GM12878 (cell line): ENCODE results near the gene TMPRSS11D. TPM values are rescaled to one million over a fixed set of nuclear protein-coding genes. Genes with fewer than 3 reads are reported as not detected.

ENCODE experiments used
- ATAC-seq: fragments of 200-7000 bp; cut with Tn5 transposase; 3 replicates; pipeline ENCODE4 v1.9.1; 2020; ENCODE audit warnings: mild to moderate bottlenecking, moderate library complexity
- BruUV-seq: library from RNA; stranded (reverse); fragments of 400-500 nt; replicated peaks from 2 replicates; lab custom pipeline; 2021; lab: Mats Ljungman, UMichigan
- CTCF ChIA-PET: fragments of 300-600 bp; sonication (Branson Sonifier 250); formaldehyde crosslinking; extraction: SDS; loops from one replicate; lab custom pipeline; 2021; ENCODE audit warnings: inconsistent platforms; lab: Yijun Ruan, JAX
- POLR2A ChIA-PET: fragments of 350-600 bp; formaldehyde crosslinking; extraction: SDS; loops from one replicate; lab custom pipeline; 2021; ENCODE audit warnings: inconsistent platforms; lab: Charles Lee
- RAD21 ChIA-PET: fragments of 300-600 bp; sonication (Branson Sonifier 250); formaldehyde crosslinking; loops from one replicate; lab custom pipeline; 2023; ENCODE audit warnings: antibody characterized with exemption; ENCODE audit not compliant: unreplicated experiment; lab: Charles Lee
- SMC1A ChIA-PET: fragments of 300-600 bp; sonication (Branson Sonifier 250); formaldehyde crosslinking; loops from one replicate; lab custom pipeline; 2023; ENCODE audit not compliant: unreplicated experiment, uncharacterized antibody; lab: Charles Lee
- DNase-seq: peaks from one replicate; pipeline ENCODE4 v3.0.0-alpha.2; 2011; ENCODE audit warnings: low read depth, low spot score
- FAIRE-seq: peaks from 3 replicates; lab custom pipeline; 2011; peaks lifted over from hg19 to GRCh38; lab: Jason Lieb, UNC
- H2AFZ ChIP-seq: 2 replicates; pipeline ENCODE4 v1.6.0; 2011; ENCODE audit warnings: low read depth, low read length, control low read depth; ENCODE audit not compliant: control insufficient read depth
- H3K27ac ChIP-seq: 2 replicates; pipeline ENCODE4 v1.5.1; 2011; ENCODE audit warnings: control low read depth; ENCODE audit not compliant: control insufficient read depth, insufficient read depth
- H3K27me3 ChIP-seq, 2 experiments: replicated peaks in 1 of 2; 2 replicates each; pipeline versions ENCODE4 v1.6.0 to v1.6.1; 2011; ENCODE audit warnings: low read length in 1 of 2; ENCODE audit not compliant: control insufficient read depth in 2 of 2, insufficient read depth in 2 of 2
- H3K36me3 ChIP-seq, 2 experiments: 2 replicates each; pipeline ENCODE4 v1.5.1; 2011; ENCODE audit warnings: low read length in 1 of 2; ENCODE audit not compliant: control insufficient read depth in 2 of 2, insufficient read depth in 2 of 2
- H3K4me1 ChIP-seq: 2 replicates; pipeline ENCODE4 v1.6.1; 2011; ENCODE audit warnings: mild to moderate bottlenecking, low read length, moderate library complexity, mixed read lengths; ENCODE audit not compliant: control insufficient read depth, insufficient read depth
- H3K4me2 ChIP-seq: 2 replicates; pipeline ENCODE4 v1.6.0; 2011; ENCODE audit warnings: control low read depth; ENCODE audit not compliant: control insufficient read depth, insufficient read depth
- H3K4me3 ChIP-seq: fragments of 200-600 bp; sonication (generic); 2 replicates; pipeline ENCODE4 v1.5.1; 2016
- H3K79me2 ChIP-seq: 2 replicates; pipeline ENCODE4 v1.6.0; 2011; ENCODE audit warnings: low read length; ENCODE audit not compliant: control insufficient read depth, insufficient read depth
- H3K9ac ChIP-seq: 2 replicates; pipeline ENCODE4 v1.8.0; 2011; ENCODE audit warnings: low read length, control low read depth, mixed read lengths; ENCODE audit not compliant: control insufficient read depth, insufficient read depth
- H3K9me3 ChIP-seq: replicated peaks from 3 replicates; pipeline ENCODE4 v1.5.1; 2011; ENCODE audit warnings: mild to moderate bottlenecking, low read length; ENCODE audit not compliant: control insufficient read depth, insufficient read depth
- H4K20me1 ChIP-seq: 2 replicates; pipeline ENCODE4 v1.6.0; 2011; ENCODE audit not compliant: control insufficient read depth, insufficient read depth
- ATF7 ChIP-seq: fragments of 450-650 bp; IDR thresholded peaks from 2 replicates; pipeline ENCODE4 v1.6.1; 2016; ENCODE audit warnings: low read depth, mild to moderate bottlenecking
- KAT2A ChIP-seq: conservative IDR thresholded peaks from 2 replicates; pipeline ENCODE4 v1.6.1; 2011; ENCODE audit warnings: low read depth, low read length; ENCODE audit not compliant: control insufficient read depth
- MXI1 ChIP-seq: fragments of 150-350 bp; IDR thresholded peaks from 2 replicates; pipeline ENCODE4 v1.6.1; 2011; ENCODE audit warnings: low read depth, mild to moderate bottlenecking, inconsistent platforms, low read length, improper control_type of control experiment
- RB1 ChIP-seq: fragments of 450-650 bp; formaldehyde crosslinking; IDR thresholded peaks from 2 replicates; pipeline ENCODE4 v1.6.1; 2017; ENCODE audit warnings: mild to moderate bottlenecking, borderline replicate concordance
- RFX5 ChIP-seq: IDR thresholded peaks from 2 replicates; pipeline ENCODE4 v1.6.1; 2011; ENCODE audit warnings: low read depth, low read length, improper control_type of control experiment
- SMARCA5 ChIP-seq: fragments of 450-650 bp; IDR thresholded peaks from 2 replicates; pipeline ENCODE4 v1.6.1; 2017; ENCODE audit warnings: mild to moderate bottlenecking
- TAF1 ChIP-seq: IDR thresholded peaks from 2 replicates; pipeline ENCODE4 v1.6.1; 2011; ENCODE audit warnings: mild to moderate bottlenecking, low read depth, low read length, borderline replicate concordance
- TCF7 ChIP-seq: IDR thresholded peaks from 2 replicates; pipeline ENCODE4 v1.6.1; 2014; ENCODE audit warnings: antibody characterized with exemption, borderline replicate concordance
- ZNF217 ChIP-seq: fragments of 450-650 bp; IDR thresholded peaks from 2 replicates; pipeline ENCODE4 v1.6.1; 2017; ENCODE audit warnings: antibody characterized with exemption, mild to moderate bottlenecking
- ZNF384 ChIP-seq: IDR thresholded peaks from 2 replicates; pipeline ENCODE4 v1.6.1; 2012; ENCODE audit warnings: low read depth, mild to moderate bottlenecking, low read length, improper control_type of control experiment, borderline replicate concordance
- ZNF622 ChIP-seq: fragments of 450-650 bp; IDR thresholded peaks from 2 replicates; pipeline ENCODE4 v1.6.1; 2017; ENCODE audit warnings: mild to moderate bottlenecking, inconsistent platforms
- WGBS: methylation state at CpG from one replicate; pipeline ENCODE4 v1.1.6; 2016; ENCODE audit warnings: low lambda C conversion rate; ENCODE audit not compliant: insufficient replicate concordance, insufficient coverage; ENCODE audit errors: missing lambda C conversion rate; 5-methylcytosine and 5-hydroxymethylcytosine counted together
- in situ Hi-C: fragments of 300-500 bp; cut with MboI; formaldehyde crosslinking; loops from 9 replicates; pipeline ENCODE4 v1.14.3; 2018; ENCODE audit warnings: mixed read lengths
- intact Hi-C: fragments of 100-400 bp; cut with micrococcal nuclease; formaldehyde crosslinking; loops from one replicate; pipeline ENCODE4 v1.14.2; 2022; ENCODE audit not compliant: unreplicated experiment
- polyA plus RNA-seq, 11 experiments: library from polyadenylated mRNA; depleted of rRNA in 4 of 11; unstranded in 6 of 11; stranded (reverse) in 5 of 11; fragments of >200 nt; fragmentation: Nextera tagmentation in 4 of 11; fragmentation: Illumina TruSeq in 1 of 11; extraction: Ambion mirVana in 4 of 11; extraction: Trizol in 1 of 11; gene quantifications; 1 replicate in 1 of 11; 2 replicates in 10 of 11; pipeline versions ENCODE4 v1.2.1 to v1.2.3, GENCODE V29; 2011 to 2016; ENCODE audit warnings: inconsistent platforms in 2 of 11, missing spikeins in 2 of 11, low read depth in 1 of 11
- total RNA-seq, 4 experiments: library from RNA; depleted of rRNA in 3 of 4; stranded (reverse); fragments of >200 nt in 3 of 4; fragmentation: Illumina TruSeq in 1 of 4; extraction: Trizol in 1 of 4; gene quantifications; 2 replicates each; pipeline versions ENCODE4 v1.2.1 to v1.2.3, GENCODE V29; 2013 to 2021
- TF ChIP-seq, protein P1 (sequence below): fragments of 450-650 bp; formaldehyde crosslinking; IDR thresholded peaks from 2 replicates; pipeline ENCODE4 v1.5.0; 2022; ENCODE audit warnings: mild to moderate bottlenecking, missing genetic modification characterization
- TF ChIP-seq, protein P2 (sequence below): fragments of 450-650 bp; IDR thresholded peaks from 2 replicates; pipeline ENCODE4 v1.6.1; 2018; ENCODE audit warnings: borderline replicate concordance, mild to moderate bottlenecking; ENCODE audit not compliant: partially characterized antibody
- TF ChIP-seq, protein P3 (sequence below): IDR thresholded peaks from 2 replicates; pipeline ENCODE4 v1.6.1; 2012; ENCODE audit warnings: low read depth, low read length, improper control_type of control experiment

TMPRSS11D gene
- total and polyA plus RNA-seq, 10 of the 15 experiments (the other 5 are each of a cell fraction or from before 2014, with no cell fraction given): not detected

DNA sequence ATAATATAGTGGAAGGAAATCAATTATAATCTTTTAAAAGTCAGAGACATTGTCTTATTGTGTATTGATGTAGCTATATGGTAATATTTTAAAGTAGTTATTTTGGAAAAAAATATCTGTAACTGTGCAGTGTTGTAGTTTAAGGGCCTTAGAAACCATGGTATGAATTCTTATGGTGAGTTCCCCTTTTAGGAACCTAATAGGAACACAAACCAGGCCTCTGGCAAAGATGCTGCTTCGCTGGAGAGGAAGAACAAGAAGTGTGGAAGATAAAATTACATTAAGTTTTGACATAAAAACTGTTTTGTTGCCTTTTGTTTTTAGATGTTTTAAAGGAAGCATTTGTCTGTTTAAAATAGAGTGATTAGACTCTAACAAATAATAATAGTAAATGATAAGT, 10.9 kb upstream of the TMPRSS11D start:
- no TSS peak for BruUV-seq
- Histone ChIP-seq H3K36me3 (no peaks in the 10 kb centered on the region), H3K79me2 (no peaks in the 10 kb centered on the region), H3K4me3 (no peak overlapping the region), H2AFZ (no peak overlapping the region), H3K27me3 (no peaks in the 10 kb centered on the region), H3K4me1 (no peaks in the 10 kb centered on the region), H3K27ac (no peak overlapping the region), H4K20me1 (no peaks in the 10 kb centered on the region), H3K9me3 (no peaks in the 10 kb centered on the region), H3K4me2 (no peak overlapping the region), H3K9ac (no peak overlapping the region)
- POLR2A ChIA-PET: no interaction called here
- no peak for FAIRE-seq
- TF ChIP-seq TCF7 (no peak), KAT2A (no peak), ZNF384 (no peak), RFX5 (no peak), MXI1 (no peak), ATF7 (no peak), ZNF622 (no peak), SMARCA5 (no peak), TAF1 (no peak), RB1 (no peak), ZNF217 (no peak)
- TF ChIP-seq, protein P1, sequence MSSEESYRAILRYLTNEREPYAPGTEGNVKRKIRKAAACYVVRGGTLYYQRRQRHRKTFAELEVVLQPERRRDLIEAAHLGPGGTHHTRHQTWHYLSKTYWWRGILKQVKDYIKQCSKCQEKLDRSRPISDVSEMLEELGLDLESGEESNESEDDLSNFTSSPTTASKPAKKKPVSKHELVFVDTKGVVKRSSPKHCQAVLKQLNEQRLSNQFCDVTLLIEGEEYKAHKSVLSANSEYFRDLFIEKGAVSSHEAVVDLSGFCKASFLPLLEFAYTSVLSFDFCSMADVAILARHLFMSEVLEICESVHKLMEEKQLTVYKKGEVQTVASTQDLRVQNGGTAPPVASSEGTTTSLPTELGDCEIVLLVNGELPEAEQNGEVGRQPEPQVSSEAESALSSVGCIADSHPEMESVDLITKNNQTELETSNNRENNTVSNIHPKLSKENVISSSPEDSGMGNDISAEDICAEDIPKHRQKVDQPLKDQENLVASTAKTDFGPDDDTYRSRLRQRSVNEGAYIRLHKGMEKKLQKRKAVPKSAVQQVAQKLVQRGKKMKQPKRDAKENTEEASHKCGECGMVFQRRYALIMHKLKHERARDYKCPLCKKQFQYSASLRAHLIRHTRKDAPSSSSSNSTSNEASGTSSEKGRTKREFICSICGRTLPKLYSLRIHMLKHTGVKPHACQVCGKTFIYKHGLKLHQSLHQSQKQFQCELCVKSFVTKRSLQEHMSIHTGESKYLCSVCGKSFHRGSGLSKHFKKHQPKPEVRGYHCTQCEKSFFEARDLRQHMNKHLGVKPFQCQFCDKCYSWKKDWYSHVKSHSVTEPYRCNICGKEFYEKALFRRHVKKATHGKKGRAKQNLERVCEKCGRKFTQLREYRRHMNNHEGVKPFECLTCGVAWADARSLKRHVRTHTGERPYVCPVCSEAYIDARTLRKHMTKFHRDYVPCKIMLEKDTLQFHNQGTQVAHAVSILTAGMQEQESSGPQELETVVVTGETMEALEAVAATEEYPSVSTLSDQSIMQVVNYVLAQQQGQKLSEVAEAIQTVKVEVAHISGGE (CRISPR knock-in tag): no peak
- TF ChIP-seq, protein P2, sequence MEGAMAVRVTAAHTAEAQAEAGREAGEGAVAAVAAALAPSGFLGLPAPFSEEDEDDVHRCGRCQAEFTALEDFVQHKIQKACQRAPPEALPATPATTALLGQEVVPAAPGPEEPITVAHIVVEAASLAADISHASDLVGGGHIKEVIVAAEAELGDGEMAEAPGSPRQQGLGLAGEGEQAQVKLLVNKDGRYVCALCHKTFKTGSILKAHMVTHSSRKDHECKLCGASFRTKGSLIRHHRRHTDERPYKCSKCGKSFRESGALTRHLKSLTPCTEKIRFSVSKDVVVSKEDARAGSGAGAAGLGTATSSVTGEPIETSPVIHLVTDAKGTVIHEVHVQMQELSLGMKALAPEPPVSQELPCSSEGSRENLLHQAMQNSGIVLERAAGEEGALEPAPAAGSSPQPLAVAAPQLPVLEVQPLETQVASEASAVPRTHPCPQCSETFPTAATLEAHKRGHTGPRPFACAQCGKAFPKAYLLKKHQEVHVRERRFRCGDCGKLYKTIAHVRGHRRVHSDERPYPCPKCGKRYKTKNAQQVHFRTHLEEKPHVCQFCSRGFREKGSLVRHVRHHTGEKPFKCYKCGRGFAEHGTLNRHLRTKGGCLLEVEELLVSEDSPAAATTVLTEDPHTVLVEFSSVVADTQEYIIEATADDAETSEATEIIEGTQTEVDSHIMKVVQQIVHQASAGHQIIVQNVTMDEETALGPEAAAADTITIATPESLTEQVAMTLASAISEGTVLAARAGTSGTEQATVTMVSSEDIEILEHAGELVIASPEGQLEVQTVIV: no peak
- TF ChIP-seq, protein P3, sequence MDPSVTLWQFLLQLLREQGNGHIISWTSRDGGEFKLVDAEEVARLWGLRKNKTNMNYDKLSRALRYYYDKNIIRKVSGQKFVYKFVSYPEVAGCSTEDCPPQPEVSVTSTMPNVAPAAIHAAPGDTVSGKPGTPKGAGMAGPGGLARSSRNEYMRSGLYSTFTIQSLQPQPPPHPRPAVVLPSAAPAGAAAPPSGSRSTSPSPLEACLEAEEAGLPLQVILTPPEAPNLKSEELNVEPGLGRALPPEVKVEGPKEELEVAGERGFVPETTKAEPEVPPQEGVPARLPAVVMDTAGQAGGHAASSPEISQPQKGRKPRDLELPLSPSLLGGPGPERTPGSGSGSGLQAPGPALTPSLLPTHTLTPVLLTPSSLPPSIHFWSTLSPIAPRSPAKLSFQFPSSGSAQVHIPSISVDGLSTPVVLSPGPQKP: no peak
- no peak for ATAC-seq
- 10% methylated on average over 1 of the region's 1 CpG for WGBS
- intact Hi-C loops: no loop called here
- in situ Hi-C loops: no loop called here
- CTCF ChIA-PET: no interaction called here
- no peak for DNase-seq
- SMC1A ChIA-PET: no interaction called here
- RAD21 ChIA-PET: no interaction called here
